DOHH2 (cell line): Measurements from ENCODE around the gene UNC13B.

Experiments used
- H3F3A ChIP-seq: fragments of 200-600 bp; sonication (generic), shearing (Covaris generic); 2 replicates; pipeline ENCODE4 v1.6.0; 2016; ENCODE audit warnings: antibody characterized with exemption, mild to moderate bottlenecking; ENCODE audit not compliant: control insufficient read depth, insufficient read depth
- H3K27ac ChIP-seq: fragments of 200-600 bp; sonication (generic); 2 replicates; pipeline ENCODE4 v1.5.1; 2014; ENCODE audit warnings: low read depth, mild to moderate bottlenecking, low read length, moderate library complexity
- H3K27me3 ChIP-seq: fragments of 200-600 bp; sonication (generic); 2 replicates; pipeline ENCODE4 v1.6.1; 2014; ENCODE audit warnings: mild to moderate bottlenecking, low read length, mixed read lengths; ENCODE audit not compliant: control insufficient read depth
- H3K36me3 ChIP-seq: fragments of 200-600 bp; sonication (generic); 2 replicates; pipeline ENCODE4 v1.6.1; 2014; ENCODE audit warnings: mild to moderate bottlenecking, low read length, moderate library complexity, mixed read lengths; ENCODE audit not compliant: control insufficient read depth
- H3K4me1 ChIP-seq: fragments of 200-600 bp; sonication (generic); 2 replicates; pipeline ENCODE4 v1.6.1; 2014; ENCODE audit warnings: mild to moderate bottlenecking, low read length, mixed read lengths; ENCODE audit not compliant: control insufficient read depth
- H3K4me2 ChIP-seq: fragments of 200-600 bp; sonication (generic); 2 replicates; pipeline ENCODE4 v1.6.0; 2014; ENCODE audit warnings: mild to moderate bottlenecking, low read length, moderate library complexity
- H3K4me3 ChIP-seq: fragments of 200-600 bp; sonication (generic); 2 replicates; pipeline ENCODE4 v1.5.1; 2014; ENCODE audit warnings: mild to moderate bottlenecking, low read length, mixed read lengths
- H3K79me2 ChIP-seq: fragments of 200-600 bp; sonication (generic); 2 replicates; pipeline ENCODE4 v1.6.1; 2014; ENCODE audit warnings: mild to moderate bottlenecking, low read length, mixed read lengths; ENCODE audit not compliant: control insufficient read depth
- H3K9me2 ChIP-seq: fragments of 200-600 bp; sonication (generic); replicated peaks from 2 replicates; pipeline ENCODE4 v1.6.1; 2014; ENCODE audit warnings: mild to moderate bottlenecking, low read length, mixed read lengths; ENCODE audit not compliant: control insufficient read depth
- H3K9me3 ChIP-seq: fragments of 200-600 bp; sonication (generic); 2 replicates; pipeline ENCODE4 v1.6.1; 2014; ENCODE audit warnings: antibody characterized with exemption, low read length, mixed read lengths; ENCODE audit not compliant: control insufficient read depth, insufficient read depth
- H4K20me1 ChIP-seq: fragments of 200-600 bp; sonication (generic); 2 replicates; pipeline ENCODE4 v1.6.0; 2014; ENCODE audit warnings: low read depth, mild to moderate bottlenecking, antibody characterized with exemption, low read length, moderate library complexity; ENCODE audit not compliant: control insufficient read depth, insufficient read depth
- CTCF ChIP-seq: fragments of 200-600 bp; sonication (generic); IDR thresholded peaks from one replicate; pipeline ENCODE4 v1.5.1; 2014; ENCODE audit warnings: antibody characterized with exemption, mild to moderate bottlenecking, low read depth, low read length; ENCODE audit not compliant: poor library complexity, severe bottlenecking
- EZH2phosphoT487 ChIP-seq: fragments of 200-600 bp; sonication (generic); IDR thresholded peaks from 2 replicates; pipeline ENCODE4 v1.6.1; 2017; ENCODE audit warnings: borderline replicate concordance, mild to moderate bottlenecking, antibody characterized with exemption, low read length, moderate library complexity, mixed read lengths

The UNC13B gene

GRCh38 chr9:35280399-35280798 lies 118.6 kb downstream of the UNC13B start:
- Histone ChIP-seq H3F3A (no peaks in the 10 kb centered on the region), H3K4me3 (no peak overlapping the region), H3K9me3 (no peaks in the 10 kb centered on the region), H3K36me3 (no peaks in the 10 kb centered on the region), H3K27me3 (peaks cover 23% of the 10 kb centered on the region), H3K9me2 (no peaks in the 10 kb centered on the region), H3K4me2 (no peak overlapping the region), H3K79me2 (no peaks in the 10 kb centered on the region), H3K27ac (no peak overlapping the region), H4K20me1 (no peaks in the 10 kb centered on the region), H3K4me1 (no peaks in the 10 kb centered on the region)
- TF ChIP-seq CTCF (no peak), EZH2phosphoT487 (no peak)

- H3F3A ChIP-seq, result no peaks in the 10 kb centered on the region
- no peaks in the 10 kb centered on the region for H3K36me3 ChIP-seq
- H3K9me2 ChIP-seq, result no peaks in the 10 kb centered on the region
- H4K20me1 ChIP-seq, result no peaks in the 10 kb centered on the region
- no peaks in the 10 kb centered on the region for H3K79me2 ChIP-seq
- TF ChIP-seq CTCF, result no peak
- TF ChIP-seq EZH2phosphoT487, result no peak
- no peak overlapping the region for H3K27ac ChIP-seq
- no peaks in the 10 kb centered on the region for H3K9me3 ChIP-seq
- peaks cover 3% of the 10 kb centered on the region; the same call in 1 of the 2 replicates for H3K27me3 ChIP-seq
- H3K4me3 ChIP-seq, result no peak overlapping the region
- H3K4me2 ChIP-seq, result no peak overlapping the region
- no peaks in the 10 kb centered on the region for H3K4me1 ChIP-seq
These were observed 123.9 kb downstream of the UNC13B start for GRCh38 chr9:35285731-35286130.

GRCh38 chr9:35286381-35286780 lies 124.6 kb downstream of the UNC13B start:
- TF ChIP-seq CTCF, result no peak
- no peak for TF ChIP-seq EZH2phosphoT487
- no peaks in the 10 kb centered on the region for H4K20me1 ChIP-seq
- no peak overlapping the region for H3K27ac ChIP-seq
- H3K4me2 ChIP-seq, result no peak overlapping the region
- H3K9me2 ChIP-seq, result no peaks in the 10 kb centered on the region
- H3K4me3 ChIP-seq, result no peak overlapping the region
- H3K4me1 ChIP-seq, result no peaks in the 10 kb centered on the region
- H3K9me3 ChIP-seq, result no peaks in the 10 kb centered on the region
- no peaks in the 10 kb centered on the region for H3F3A ChIP-seq
- H3K79me2 ChIP-seq, result no peaks in the 10 kb centered on the region
- no peaks in the 10 kb centered on the region for H3K36me3 ChIP-seq
- peaks cover 3% of the 10 kb centered on the region; the same call in 1 of the 2 replicates for H3K27me3 ChIP-seq
